Stimulated activated CD4-positive, alpha-beta T cell treated with anti-CD3 and anti-CD28 coated beads, Interleukin-12 subunit alpha, Interleukin-12 subunit beta, amount 100 ng/mL, for 4 hours (primary cell): ENCODE results near the gene ID3.

Experiments used
- DNase-seq: peaks from one replicate; pipeline ENCODE4 v3.0.0-alpha.2; 2020

Gene ID3

GRCh38 chr1:23564529-23565122 is 5.3 kb upstream of the ID3 start:
- DNase-seq, result no peak

- no peak for DNase-seq
Observed at GRCh38 chr1:23563755-23564374, 4.6 kb upstream of the ID3 start.

- DNase-seq, result no peak
Observed at GRCh38 chr1:23563003-23563402, 3.7 kb upstream of the ID3 start.

GRCh38 chr1:23562137-23562876 is 3.0 kb upstream of the ID3 start:
- DNase-seq, result no peak

GRCh38 chr1:23561813-23562100 is 2.5 kb upstream of the ID3 start:
- DNase-seq, result no peak

- DNase-seq, result no peak
Observed at GRCh38 chr1:23561076-23561812, 1.9 kb upstream of the ID3 start.

GRCh38 chr1:23559985-23560741 is 862 bp upstream of the ID3 start:
- DNase-seq, result no peak

- DNase-seq, result no peak
Observed at GRCh38 chr1:23558872-23559135, 497 bp downstream of the ID3 start.

GRCh38 chr1:23558140-23558871 is 995 bp downstream of the ID3 start:
- DNase-seq, result peak; percentile 24

- no peak for DNase-seq
Observed at GRCh38 chr1:23557471-23558124, 1.7 kb downstream of the ID3 start.

- DNase-seq, result no peak
Observed at GRCh38 chr1:23556635-23557470, 2.4 kb downstream of the ID3 start.

- no peak for DNase-seq
Observed at GRCh38 chr1:23555986-23556634, 3.2 kb downstream of the ID3 start.

- no peak for DNase-seq
Observed at GRCh38 chr1:23555270-23555985, 3.9 kb downstream of the ID3 start.

- peak; percentile 81 for DNase-seq
Observed at GRCh38 chr1:23554481-23555269, 4.6 kb downstream of the ID3 start.

- no peak for DNase-seq
Observed at GRCh38 chr1:23554127-23554480, 5.2 kb downstream of the ID3 start.

- DNase-seq, result no peak
Observed at GRCh38 chr1:23553231-23554126, 5.8 kb downstream of the ID3 start.

- DNase-seq, result no peak
Observed at GRCh38 chr1:23551849-23552248, 7.5 kb downstream of the ID3 start.

GRCh38 chr1:23548704-23549143 is 10.6 kb downstream of the ID3 start:
- DNase-seq, result no peak
